Measurements from ENCODE around the gene VANGL2.

VANGL2 gene

GRCh38 chr1:160465123-160465522 is 64.8 kb downstream of the VANGL2 start:
- no peak for TF ChIP-seq CTCF (conservative IDR thresholded peaks at IDR 0.05; ENCODE audit: low read depth, low read length)
- no peaks in the 10 kb centered on the region for H3K79me2 ChIP-seq (ENCODE audit: insufficient read depth, low read depth)
- no peaks in the 10 kb centered on the region for H3K36me3 ChIP-seq (ENCODE audit: insufficient read depth)
- no peak overlapping the region for H3K27ac ChIP-seq
- no peak overlapping the region for H3K9ac ChIP-seq
- no peaks in the 10 kb centered on the region for H4K20me1 ChIP-seq (ENCODE audit: insufficient read depth)
- H3K27me3 ChIP-seq (ENCODE audit: insufficient read depth, low read depth), result no peaks in the 10 kb centered on the region
- H2AFZ ChIP-seq (ENCODE audit: low read depth), result no peak overlapping the region
- H3K4me1 ChIP-seq (ENCODE audit: low read depth, poor library complexity, severe bottlenecking), result peaks cover 3% of the 10 kb centered on the region
- H3K4me3 ChIP-seq (IDR thresholded peaks at IDR 0.05; ENCODE audit: insufficient read depth, low read depth, low read length), result no peak overlapping the region
- no peak overlapping the region for H3K4me2 ChIP-seq

- Histone ChIP-seq H3K36me3 (ENCODE audit: insufficient read depth) (no peaks in the 10 kb centered on the region), H2AFZ (ENCODE audit: low read depth) (no peak overlapping the region), H3K4me1 (ENCODE audit: low read depth, poor library complexity, severe bottlenecking) (peaks cover 3% of the 10 kb centered on the region), H3K79me2 (ENCODE audit: insufficient read depth, low read depth) (no peaks in the 10 kb centered on the region), H4K20me1 (ENCODE audit: insufficient read depth) (no peaks in the 10 kb centered on the region), H3K27me3 (ENCODE audit: insufficient read depth, low read depth) (no peaks in the 10 kb centered on the region), H3K4me3 (IDR thresholded peaks at IDR 0.05; ENCODE audit: insufficient read depth, low read depth, low read length) (no peak overlapping the region), H3K4me2 (no peak overlapping the region), H3K27ac (no peak overlapping the region), H3K9ac (no peak overlapping the region)
- no peak for TF ChIP-seq CTCF (conservative IDR thresholded peaks at IDR 0.05; ENCODE audit: low read depth, low read length)
Observed at GRCh38 chr1:160466961-160467360, 66.6 kb downstream of the VANGL2 start.

- no peaks in the 10 kb centered on the region for H3K36me3 ChIP-seq (ENCODE audit: insufficient read depth)
- no peak for TF ChIP-seq CTCF (conservative IDR thresholded peaks at IDR 0.05; ENCODE audit: low read depth, low read length)
- H2AFZ ChIP-seq (ENCODE audit: low read depth), result no peak overlapping the region
- no peaks in the 10 kb centered on the region for H3K79me2 ChIP-seq (ENCODE audit: insufficient read depth, low read depth)
- no peaks in the 10 kb centered on the region for H3K27me3 ChIP-seq (ENCODE audit: insufficient read depth, low read depth)
- H3K9ac ChIP-seq, result no peak overlapping the region
- H3K4me2 ChIP-seq, result no peak overlapping the region
- H3K4me1 ChIP-seq (ENCODE audit: low read depth, poor library complexity, severe bottlenecking), result peaks cover 3% of the 10 kb centered on the region
- no peaks in the 10 kb centered on the region for H4K20me1 ChIP-seq (ENCODE audit: insufficient read depth)
- H3K27ac ChIP-seq, result no peak overlapping the region
- no peak overlapping the region for H3K4me3 ChIP-seq (IDR thresholded peaks at IDR 0.05; ENCODE audit: insufficient read depth, low read depth, low read length)
Observed at GRCh38 chr1:160467576-160467975, 67.2 kb downstream of the VANGL2 start.

GRCh38 chr1:160471253-160471652 is 70.9 kb downstream of the VANGL2 start:
- Histone ChIP-seq H4K20me1 (ENCODE audit: insufficient read depth) (no peaks in the 10 kb centered on the region), H3K27ac (no peak overlapping the region), H3K4me2 (no peak overlapping the region), H2AFZ (ENCODE audit: low read depth) (no peak overlapping the region), H3K9ac (no peak overlapping the region), H3K36me3 (ENCODE audit: insufficient read depth) (no peaks in the 10 kb centered on the region), H3K27me3 (ENCODE audit: insufficient read depth, low read depth) (no peaks in the 10 kb centered on the region), H3K79me2 (ENCODE audit: insufficient read depth, low read depth) (no peaks in the 10 kb centered on the region), H3K4me1 (ENCODE audit: low read depth, poor library complexity, severe bottlenecking) (peaks cover 3% of the 10 kb centered on the region), H3K4me3 (IDR thresholded peaks at IDR 0.05; ENCODE audit: insufficient read depth, low read depth, low read length) (no peak overlapping the region)
- TF ChIP-seq CTCF (conservative IDR thresholded peaks at IDR 0.05; ENCODE audit: low read depth, low read length), result no peak

Measured in KMS-11 (cell line).